ENCODE data around the gene PRTG.

GRCh38 chr15:55736756-55737155, 6.2 kb downstream of the PRTG start:
- TF ChIP-seq FOXA1 (IDR thresholded peaks at IDR 0.05) (no peak), LEF1 (IDR thresholded peaks at IDR 0.05; ENCODE audit: borderline replicate concordance) (no peak), ELF4 (IDR thresholded peaks at IDR 0.05) (no peak), SP1 (IDR thresholded peaks at IDR 0.05) (no peak), HDGF (IDR thresholded peaks at IDR 0.05; ENCODE audit: borderline replicate concordance) (no peak), ARNT (IDR thresholded peaks at IDR 0.05) (no peak), FOXM1 (IDR thresholded peaks at IDR 0.05; ENCODE audit: borderline replicate concordance) (no peak), L3MBTL2 (conservative IDR thresholded peaks at IDR 0.05) (no peak), ZNF384 (IDR thresholded peaks at IDR 0.05) (no peak)

All from HEK293T (cell line).